Subcutaneous abdominal adipose tissue (tissue), 5 donors: ENCODE results near the gene ZNF497.
A peak's percentile ranks its signal among the peaks of the same experiment; 100 is the strongest.

Source experiments
- H3K27ac ChIP-seq: one replicate; pipeline ENCODE4 v1.7.0; 2013; ENCODE audit warnings: low read depth, mild to moderate bottlenecking, inconsistent platforms, low read length, moderate library complexity
- H3K27me3 ChIP-seq, 5 donors: one replicate each; pipeline ENCODE4 v1.7.0; 2013; ENCODE audit warnings: low read length in 5 of 5, inconsistent platforms in 1 of 5; ENCODE audit not compliant: control insufficient read depth in 5 of 5, insufficient read depth in 4 of 5
- H3K36me3 ChIP-seq, 5 donors: one replicate each; pipeline ENCODE4 v1.7.0; 2013; ENCODE audit warnings: low read length in 5 of 5; ENCODE audit not compliant: control insufficient read depth in 5 of 5, insufficient read depth in 5 of 5
- H3K4me1 ChIP-seq, 5 donors: one replicate each; pipeline ENCODE4 v1.7.0; 2013; ENCODE audit warnings: low read length in 5 of 5, mild to moderate bottlenecking in 3 of 5, moderate library complexity in 1 of 5; ENCODE audit not compliant: control insufficient read depth in 5 of 5, insufficient read depth in 5 of 5
- H3K4me3 ChIP-seq, 5 donors: one replicate each; pipeline ENCODE4 v1.7.0; 2013; ENCODE audit warnings: low read length in 5 of 5, low read depth in 1 of 5
- H3K9ac ChIP-seq, 5 donors: one replicate each; pipeline ENCODE4 v1.7.0; 2013; ENCODE audit warnings: low read length in 5 of 5, mild to moderate bottlenecking in 4 of 5, moderate library complexity in 3 of 5
- H3K9me3 ChIP-seq, 5 donors: one replicate each; pipeline ENCODE4 v1.7.0; 2013; ENCODE audit warnings: low read length in 5 of 5; ENCODE audit not compliant: control insufficient read depth in 5 of 5
- donor health status: healthy.
- donor health status: healthy.
- donor health status: healthy.
- donor health status: healthy.
- donor health status: healthy.

ZNF497 gene

GRCh38 chr19:58367698-58368454 lies 5.3 kb upstream of the ZNF497 start:
- Histone ChIP-seq H3K36me3 (peaks cover 0 to 3% (median 0%) of the 10 kb centered on the region in 5 donors), H3K27ac (no peak overlapping the region), H3K9ac (no peak overlapping the region), H3K4me1 (peaks cover 0 to 4% (median 0%) of the 10 kb centered on the region in 5 donors), H3K27me3 (no peaks in the 10 kb centered on the region), H3K4me3 (no peak overlapping the region), H3K9me3 (no peaks in the 10 kb centered on the region)

DNA sequence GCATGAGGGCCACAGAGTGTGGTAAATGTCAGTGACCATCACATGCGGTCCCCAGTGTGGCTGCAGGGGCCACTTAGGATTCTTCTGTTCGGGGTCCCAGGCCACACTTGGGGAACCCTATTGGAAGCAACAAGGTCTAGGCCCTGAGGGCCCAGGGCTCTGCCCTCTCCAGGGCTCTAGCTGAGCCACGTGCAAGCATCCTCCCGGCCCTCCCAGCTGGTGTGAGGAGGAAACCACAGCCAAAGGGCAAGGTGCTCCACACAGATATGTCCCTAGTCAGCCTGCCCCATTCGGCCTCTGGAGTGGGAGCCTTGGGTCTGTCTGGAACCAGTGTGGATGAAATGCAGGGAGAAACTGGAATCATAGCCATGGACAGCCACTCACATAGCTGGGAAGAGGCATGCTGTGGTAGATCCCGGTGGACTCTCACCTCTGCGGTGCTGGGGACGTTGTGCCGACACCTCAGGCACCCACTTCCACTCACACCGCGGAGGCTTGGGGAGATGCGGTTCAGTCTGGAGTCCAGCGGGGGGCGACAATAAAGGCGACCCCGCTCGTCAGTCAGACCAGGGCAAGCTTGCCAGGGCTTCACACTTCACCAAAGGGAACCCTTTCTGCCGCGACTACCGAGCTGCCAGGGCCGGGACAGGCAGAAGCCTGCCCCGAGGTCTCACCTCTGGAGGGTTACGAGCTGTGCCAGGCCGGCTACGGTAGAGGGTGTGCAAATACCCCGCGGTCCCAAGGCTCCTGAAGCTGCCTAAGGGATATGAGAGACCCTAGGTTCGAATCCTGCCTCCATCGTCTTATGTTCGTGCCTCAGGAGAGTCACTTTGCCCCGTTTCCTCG lies 4.3 kb upstream of the ZNF497 start:
- H3K9me3 ChIP-seq, result no peaks in the 10 kb centered on the region
- H3K4me3 ChIP-seq, result no peak overlapping the region
- H3K27ac ChIP-seq, result no peak overlapping the region
- H3K36me3 ChIP-seq, result peaks cover 0 to 3% (median 0%) of the 10 kb centered on the region in 5 donors
- H3K27me3 ChIP-seq, result no peaks in the 10 kb centered on the region
- H3K9ac ChIP-seq, result no peak overlapping the region
- peaks cover 0 to 9% (median 5%) of the 10 kb centered on the region in 5 donors for H3K4me1 ChIP-seq

GRCh38 chr19:58364146-58364545 lies 1.6 kb upstream of the ZNF497 start:
- Histone ChIP-seq H3K4me3 (no peak overlapping the region), H3K27me3 (no peaks in the 10 kb centered on the region), H3K27ac (no peak overlapping the region), H3K9ac (no peak overlapping the region), H3K36me3 (peaks cover 0 to 3% (median 0%) of the 10 kb centered on the region in 5 donors), H3K9me3 (no peaks in the 10 kb centered on the region), H3K4me1 (peaks cover 0 to 13% (median 8%) of the 10 kb centered on the region in 5 donors)

GRCh38 chr19:58361900-58362271 lies 665 bp downstream of the ZNF497 start:
- H3K4me3 ChIP-seq, result peak overlapping the region; percentile 79 to 98 (median 89)
- H3K27me3 ChIP-seq, result peaks cover 0 to 10% (median 7%) of the 10 kb centered on the region in 5 donors
- H3K27ac ChIP-seq, result peak overlapping the region; percentile 96
- H3K36me3 ChIP-seq, result no peaks in the 10 kb centered on the region
- H3K4me1 ChIP-seq, result peaks cover 0 to 18% (median 15%) of the 10 kb centered on the region in 5 donors
- H3K9me3 ChIP-seq, result peaks cover 0 to 2% (median 0%) of the 10 kb centered on the region in 5 donors
- peak overlapping the region; percentile 77 to 95 (median 92) for H3K9ac ChIP-seq

GRCh38 chr19:58357481-58358145 lies 4.9 kb downstream of the ZNF497 start:
- Histone ChIP-seq H3K9ac (no peak overlapping the region), H3K9me3 (peaks cover 0 to 3% (median 0%) of the 10 kb centered on the region in 5 donors), H3K36me3 (no peaks in the 10 kb centered on the region), H3K4me3 (no peak overlapping the region), H3K27me3 (peaks cover 18 to 43% (median 35%) of the 10 kb centered on the region in 5 donors), H3K27ac (no peak overlapping the region), H3K4me1 (peaks cover 0 to 30% (median 23%) of the 10 kb centered on the region in 5 donors)

- Histone ChIP-seq H3K27ac (no peak overlapping the region), H3K9ac (peak overlapping the region in 1 of 5 donors; percentile 30), H3K27me3 (peaks cover 18 to 50% (median 41%) of the 10 kb centered on the region in 5 donors), H3K36me3 (no peaks in the 10 kb centered on the region), H3K4me3 (peak overlapping the region in 4 of 5 donors; percentile 41 to 60 (median 50)), H3K9me3 (peaks cover 0 to 3% (median 0%) of the 10 kb centered on the region in 5 donors), H3K4me1 (peaks cover 0 to 27% (median 20%) of the 10 kb centered on the region in 5 donors)
Observed at GRCh38 chr19:58356766-58357480, 5.6 kb downstream of the ZNF497 start.

GRCh38 chr19:58355908-58356765 lies 6.4 kb downstream of the ZNF497 start:
- H3K4me3 ChIP-seq, result peak overlapping the region in 4 of 5 donors; percentile 41 to 60 (median 50)
- H3K27ac ChIP-seq, result no peak overlapping the region
- peaks cover 18 to 53% (median 46%) of the 10 kb centered on the region in 5 donors for H3K27me3 ChIP-seq

GRCh38 chr19:58355215-58355796 lies 7.2 kb downstream of the ZNF497 start:
- Histone ChIP-seq H3K36me3 (no peaks in the 10 kb centered on the region), H3K4me3 (peak overlapping the region in 1 of 5 donors; percentile 6), H3K9me3 (peaks cover 0 to 3% (median 0%) of the 10 kb centered on the region in 5 donors), H3K4me1 (peaks cover 0 to 26% (median 20%) of the 10 kb centered on the region in 5 donors), H3K27ac (no peak overlapping the region), H3K9ac (no peak overlapping the region), H3K27me3 (peaks cover 21 to 62% (median 54%) of the 10 kb centered on the region in 5 donors)

More at GRCh38 chr19:58355908-58356765, 6.4 kb downstream of the ZNF497 start:
- H3K36me3 ChIP-seq, result no peaks in the 10 kb centered on the region
- peaks cover 0 to 3% (median 0%) of the 10 kb centered on the region in 5 donors for H3K9me3 ChIP-seq
- H3K9ac ChIP-seq, result no peak overlapping the region
- peaks cover 0 to 22% (median 15%) of the 10 kb centered on the region in 5 donors for H3K4me1 ChIP-seq
